IPS-NIHi7 (cell line): ENCODE measurements around the gene UBL3.
A peak's percentile ranks its signal among the peaks of the same experiment; 100 is the strongest.

Experiments
- DNase-seq: peaks from one replicate; pipeline ENCODE4 v3.0.0; 2012; ENCODE audit warnings: mixed read lengths; ENCODE audit errors: extremely low spot score

Gene UBL3, protein sequence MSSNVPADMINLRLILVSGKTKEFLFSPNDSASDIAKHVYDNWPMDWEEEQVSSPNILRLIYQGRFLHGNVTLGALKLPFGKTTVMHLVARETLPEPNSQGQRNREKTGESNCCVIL

GRCh38 chr13:29850213-29850898, at the start of gene UBL3:
Gene UBL3 (minus strand): TSS chr13:29850617. CDS start chr13:29849538, 1,079 bp downstream.
- peak; percentile 99 for DNase-seq

DNA sequence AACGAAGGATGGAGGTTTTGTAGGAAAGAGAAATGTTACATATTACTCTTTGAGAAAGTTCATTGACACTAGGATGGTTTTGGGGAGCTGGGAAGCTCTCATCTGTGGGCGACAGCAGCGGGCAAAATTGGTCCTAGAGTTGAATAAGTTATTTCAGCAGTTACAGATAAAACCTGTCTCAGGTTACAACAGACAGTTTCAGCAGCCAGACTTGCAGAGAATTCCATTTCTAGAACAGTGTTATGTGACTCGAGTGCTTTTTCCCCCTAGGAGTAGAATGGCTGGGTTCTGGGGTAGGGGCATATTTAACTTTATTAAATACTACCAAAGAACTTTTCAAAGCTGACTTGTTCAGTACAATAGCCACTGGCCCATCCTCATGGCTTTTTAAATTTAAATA, 46.7 kb upstream of the UBL3 start:
- no peak for DNase-seq

GRCh38 chr13:29893438-29893837, 43.0 kb upstream of the UBL3 start:
- no peak for DNase-seq

DNA sequence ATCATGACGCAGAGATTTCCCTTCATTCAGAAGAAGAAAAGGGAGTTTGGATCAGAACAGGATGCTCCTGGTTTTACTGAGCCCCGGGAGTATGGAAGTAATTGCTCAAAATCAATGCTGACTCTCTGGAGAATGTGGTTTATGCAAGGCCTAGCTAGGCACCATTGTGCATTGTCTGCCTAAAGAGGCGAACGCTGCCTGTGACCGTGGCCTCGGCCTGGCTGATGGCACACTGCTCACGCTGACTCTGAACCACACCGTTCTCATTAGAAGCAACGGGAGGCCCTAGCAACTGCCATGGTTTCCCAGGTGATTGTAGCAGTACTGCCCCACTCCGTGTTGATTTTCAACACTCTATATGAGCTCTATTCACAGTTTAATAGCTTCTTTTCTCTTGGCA, 41.7 kb upstream of the UBL3 start:
- no peak for DNase-seq

DNA sequence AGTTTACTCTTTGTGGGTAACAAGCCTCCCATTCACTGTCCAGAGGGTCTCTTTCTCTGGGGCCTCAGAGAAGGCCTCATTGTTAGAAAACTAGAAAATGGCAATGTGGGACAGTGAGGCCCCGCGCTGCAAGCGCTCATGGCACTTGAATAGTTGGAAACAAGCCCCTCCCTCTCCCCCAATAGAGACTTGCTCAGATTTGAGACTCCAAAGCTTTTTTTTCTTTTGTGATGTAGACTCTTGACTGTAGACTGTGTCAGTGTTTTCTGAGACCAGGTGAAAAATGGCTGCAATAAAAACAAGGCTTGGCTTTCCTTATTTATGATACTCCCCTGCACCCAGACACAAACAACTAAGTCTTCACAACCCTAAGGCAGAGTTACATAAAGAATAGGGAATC, 38.7 kb upstream of the UBL3 start:
- DNase-seq, result no peak

DNA sequence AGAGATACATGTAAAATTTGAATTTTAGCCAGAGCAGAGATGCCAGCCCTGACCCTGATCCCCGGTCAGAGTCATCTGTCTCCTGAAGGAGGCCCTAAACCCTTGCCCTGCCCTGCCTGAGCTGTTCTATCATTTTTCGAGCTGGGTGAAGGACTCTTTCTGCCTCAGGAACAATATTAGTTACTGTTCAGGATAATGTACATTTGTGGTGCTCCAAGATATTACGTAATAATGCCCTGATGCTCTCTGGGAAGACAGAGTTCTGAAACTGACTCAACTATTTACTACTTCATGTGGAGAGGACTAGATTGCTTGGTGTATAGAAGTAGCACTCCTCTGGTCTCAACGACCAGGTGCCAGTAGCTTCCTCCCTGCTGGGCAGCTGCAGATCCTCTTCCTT, 37.9 kb upstream of the UBL3 start:
- no peak for DNase-seq

DNA sequence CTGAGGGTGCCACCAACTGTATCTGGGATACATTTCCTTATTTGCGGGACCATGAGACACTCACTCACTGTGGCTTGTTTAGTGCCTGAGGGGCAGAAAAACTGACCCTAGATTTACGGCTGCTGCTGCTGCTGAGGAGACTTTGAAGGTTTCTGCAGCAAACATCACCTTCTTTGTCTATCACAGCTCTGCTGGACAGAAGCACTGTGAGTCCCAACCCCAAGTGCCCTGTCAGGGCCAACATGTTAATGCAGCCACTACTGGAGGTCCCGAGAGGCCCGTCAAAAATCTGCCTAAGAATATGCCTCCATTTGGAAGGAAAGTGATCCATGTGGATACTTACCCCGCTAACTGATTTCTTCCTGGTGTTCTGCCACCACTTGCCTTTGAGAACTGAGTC, 37.3 kb upstream of the UBL3 start:
- DNase-seq, result no peak

DNA sequence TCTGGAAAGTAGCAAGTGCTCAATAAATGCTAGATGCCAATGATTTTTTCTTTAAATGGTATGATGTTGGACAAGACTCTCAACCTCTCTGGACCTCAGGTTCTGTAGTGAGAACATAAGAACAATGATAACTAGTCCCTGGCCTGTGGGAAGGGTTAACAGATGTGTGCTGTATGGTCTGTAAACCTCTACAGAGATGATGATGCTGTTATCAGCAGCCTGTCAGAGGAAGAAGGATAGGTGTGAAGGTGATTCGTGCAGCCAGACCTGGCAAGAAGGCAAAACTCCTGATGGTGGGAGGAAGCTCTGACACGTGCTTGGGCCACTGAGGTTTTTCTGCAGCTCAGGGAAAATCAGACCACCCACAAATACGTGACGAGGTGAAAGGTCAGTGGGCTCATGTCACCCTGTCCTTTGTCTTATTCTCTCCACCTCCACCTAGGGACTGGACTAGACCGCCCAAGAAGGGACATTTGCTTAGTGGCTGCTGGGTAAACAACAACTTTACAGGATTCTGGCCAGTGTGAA, 36.7 kb upstream of the UBL3 start:
- DNase-seq, result no peak

GRCh38 chr13:29886446-29886845, 36.0 kb upstream of the UBL3 start:
- no peak for DNase-seq

GRCh38 chr13:29885989-29886388, 35.6 kb upstream of the UBL3 start:
- no peak for DNase-seq

DNA sequence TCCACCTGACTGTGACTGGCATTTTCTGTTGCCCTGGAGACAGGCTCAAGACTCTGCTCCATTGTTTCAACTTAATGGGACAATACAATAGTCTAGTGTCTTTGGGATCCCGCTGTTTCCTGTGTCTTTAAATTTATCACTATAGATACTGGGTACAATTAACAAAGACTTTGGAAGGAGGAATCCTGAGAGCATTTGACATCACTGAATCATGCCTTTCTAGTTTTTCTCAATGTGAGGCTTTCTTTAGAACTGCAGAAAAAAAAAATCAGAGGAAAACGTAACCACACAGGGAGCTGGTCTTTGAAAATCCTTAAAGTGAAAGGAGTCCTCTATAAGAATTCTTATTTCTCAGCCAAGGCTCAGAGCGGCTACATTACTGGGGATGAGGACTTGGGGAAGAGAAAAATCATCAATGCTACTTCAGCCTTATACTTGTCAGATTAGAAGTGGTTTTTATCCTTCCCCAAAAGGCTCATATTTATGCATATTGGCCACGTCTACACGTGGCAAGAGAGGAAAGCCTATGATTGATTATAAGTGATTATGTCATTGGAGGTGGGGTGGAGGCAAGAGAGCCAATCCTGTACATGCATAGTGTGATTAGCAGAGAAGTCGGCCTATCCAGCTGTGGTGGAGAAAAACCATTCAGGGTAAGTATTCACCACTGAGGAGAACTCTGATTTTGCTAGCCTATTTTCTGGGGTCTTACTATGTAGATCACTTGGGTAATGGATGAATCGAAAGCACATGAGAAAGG, 34.4 kb upstream of the UBL3 start:
- DNase-seq, result no peak

- no peak for DNase-seq
These were observed 33.6 kb upstream of the UBL3 start for GRCh38 chr13:29883941-29884518.

- no peak for DNase-seq
These were observed 31.7 kb upstream of the UBL3 start for GRCh38 chr13:29882076-29882475.

DNA sequence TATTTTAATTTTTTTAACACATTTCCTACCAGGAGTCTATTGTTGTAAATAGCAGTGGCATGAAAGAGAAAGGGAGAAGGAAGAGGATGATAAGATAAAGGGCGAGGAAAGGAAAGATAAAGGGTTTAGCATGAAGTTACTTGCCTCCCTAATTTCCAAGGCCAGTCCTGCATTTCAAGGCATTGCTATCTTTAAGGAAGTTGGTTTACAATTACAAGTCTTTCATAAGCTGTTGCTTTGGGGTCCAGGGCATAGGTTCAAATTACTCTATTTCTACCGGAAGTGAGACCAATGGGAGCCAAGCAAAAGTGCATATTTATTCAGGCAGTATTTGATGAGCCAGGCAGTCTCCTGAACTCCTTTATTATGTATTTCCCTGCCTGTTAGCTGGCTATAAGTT, 27.7 kb upstream of the UBL3 start:
- no peak for DNase-seq

DNA sequence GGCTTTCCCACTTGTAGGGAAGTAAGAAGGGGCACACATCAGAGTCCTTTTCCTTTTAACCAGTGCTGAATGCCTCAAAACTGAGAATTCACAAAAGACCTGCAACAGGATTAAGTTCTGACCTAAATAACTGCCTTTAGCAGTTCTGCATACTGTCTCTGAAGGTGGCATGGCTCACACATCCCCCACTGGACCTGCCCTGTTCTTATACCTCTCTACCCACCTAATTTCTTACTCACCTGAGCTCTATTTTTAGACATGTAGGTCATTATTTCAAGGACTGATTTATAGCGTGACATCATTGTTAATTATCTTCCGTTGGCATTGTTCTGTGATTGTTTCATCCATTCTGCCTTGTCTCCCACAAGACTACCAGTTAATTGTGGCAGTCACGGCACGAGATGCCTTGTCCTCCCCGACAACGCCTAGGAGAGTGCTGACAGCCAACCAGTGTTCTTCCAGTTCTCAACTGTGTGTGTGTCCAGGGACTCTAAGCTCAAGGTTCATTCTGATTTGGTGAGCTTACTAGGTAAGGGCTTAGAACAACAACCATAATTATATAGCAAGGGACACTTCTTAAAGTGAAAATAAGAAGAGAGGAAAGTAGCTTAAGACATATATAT, 27.1 kb upstream of the UBL3 start:
- DNase-seq, result no peak

- DNase-seq, result no peak
These were observed 25.2 kb upstream of the UBL3 start for GRCh38 chr13:29875646-29876045.

GRCh38 chr13:29868581-29868980, 18.2 kb upstream of the UBL3 start:
- no peak for DNase-seq

- no peak for DNase-seq
These were observed 15.5 kb upstream of the UBL3 start for GRCh38 chr13:29865934-29866333.

- no peak for DNase-seq
These were observed 11.3 kb upstream of the UBL3 start for GRCh38 chr13:29861694-29862110.

DNA sequence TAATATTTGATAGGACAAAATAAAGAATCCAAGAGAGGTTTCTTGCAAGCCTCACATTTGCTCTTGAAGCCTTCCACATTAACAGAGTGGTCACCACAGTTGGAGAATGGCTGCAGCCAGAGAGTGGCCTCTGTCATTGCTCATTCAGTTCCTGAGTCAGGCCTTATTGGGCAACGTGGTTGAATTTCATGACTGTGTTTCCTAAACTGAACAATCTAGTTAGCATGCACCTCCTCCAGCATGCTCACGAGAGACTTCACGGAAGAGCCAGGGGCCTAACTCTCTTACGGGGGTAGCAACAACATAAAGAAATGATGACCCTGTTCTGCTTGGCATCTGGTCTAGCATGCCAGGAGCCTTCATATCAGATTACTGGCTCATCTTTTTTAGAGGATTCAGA, 9.6 kb upstream of the UBL3 start:
- no peak for DNase-seq

- no peak for DNase-seq
These were observed 8.2 kb upstream of the UBL3 start for GRCh38 chr13:29858667-29859066.

- DNase-seq, result no peak
These were observed 7.8 kb upstream of the UBL3 start for GRCh38 chr13:29858231-29858630.
